ENCODE data around the gene POLR2E. TPM values are rescaled to one million over a fixed set of nuclear protein-coding genes. Genes with fewer than 3 reads are reported as not detected.
A peak's percentile ranks its signal among the peaks of the same experiment; 100 is the strongest.

The POLR2E gene
- polyA plus RNA-seq, 3 donors: 183 to 222 (median 195) TPM

GRCh38 chr19:1070576-1070930, 24.6 kb downstream of the POLR2E start:
- no peak for DNase-seq
- Mint-ChIP-seq H3K36me3 (peaks cover 32 to 57% of the 10 kb centered on the region in 2 donors), H3K27me3 (ENCODE audit: low read depth in 3 of 3) (peaks cover 0 to 1% (median 1%) of the 10 kb centered on the region in 3 donors), H3K9me3 (no peaks in the 10 kb centered on the region), H3K4me3 (no peak overlapping the region), H3K27ac (no peak overlapping the region), H3K4me1 (peaks cover 61% of the 10 kb centered on the region)
- Histone ChIP-seq H4K20me1 (ENCODE audit: insufficient read depth, low read length) (peaks cover 82% of the 10 kb centered on the region), H3K4me1 (ENCODE audit: control insufficient read depth in 1 of 2, insufficient read depth in 2 of 2, low read length in 2 of 2) (peaks cover 70 to 88% of the 10 kb centered on the region in 2 donors), H3K27ac (ENCODE audit: low read depth in 1 of 2, low read length in 2 of 2) (no peak overlapping the region), H3K4me3 (replicated peaks in 1 of 3; ENCODE audit: low read depth in 2 of 3, low read length in 3 of 3) (no peak overlapping the region), H2AFZ (ENCODE audit: insufficient read depth, low read depth, low read length, poor library complexity, severe bottlenecking) (no peak overlapping the region), H3K36me3 (replicated peaks in 1 of 2; ENCODE audit: control insufficient read depth in 1 of 2, insufficient read depth in 2 of 2, low read length in 2 of 2) (peaks cover 43 to 47% of the 10 kb centered on the region in 2 donors), H3K9me3 (replicated peaks in 1 of 2; ENCODE audit: control insufficient read depth in 1 of 2, insufficient read depth in 1 of 2, low read length in 2 of 2) (no peaks in the 10 kb centered on the region), H3K4me2 (replicated peaks; ENCODE audit: extremely low read depth, low read length, poor library complexity, severe bottlenecking) (no peak overlapping the region), H3K27me3 (ENCODE audit: control insufficient read depth in 2 of 2, insufficient read depth in 2 of 2, low read length in 2 of 2) (no peaks in the 10 kb centered on the region), H3K79me2 (ENCODE audit: insufficient read depth, low read length) (peaks cover 88% of the 10 kb centered on the region), H3K9ac (ENCODE audit: insufficient read depth, low read length, poor library complexity, severe bottlenecking) (no peak overlapping the region)
- TF ChIP-seq, protein P1, sequence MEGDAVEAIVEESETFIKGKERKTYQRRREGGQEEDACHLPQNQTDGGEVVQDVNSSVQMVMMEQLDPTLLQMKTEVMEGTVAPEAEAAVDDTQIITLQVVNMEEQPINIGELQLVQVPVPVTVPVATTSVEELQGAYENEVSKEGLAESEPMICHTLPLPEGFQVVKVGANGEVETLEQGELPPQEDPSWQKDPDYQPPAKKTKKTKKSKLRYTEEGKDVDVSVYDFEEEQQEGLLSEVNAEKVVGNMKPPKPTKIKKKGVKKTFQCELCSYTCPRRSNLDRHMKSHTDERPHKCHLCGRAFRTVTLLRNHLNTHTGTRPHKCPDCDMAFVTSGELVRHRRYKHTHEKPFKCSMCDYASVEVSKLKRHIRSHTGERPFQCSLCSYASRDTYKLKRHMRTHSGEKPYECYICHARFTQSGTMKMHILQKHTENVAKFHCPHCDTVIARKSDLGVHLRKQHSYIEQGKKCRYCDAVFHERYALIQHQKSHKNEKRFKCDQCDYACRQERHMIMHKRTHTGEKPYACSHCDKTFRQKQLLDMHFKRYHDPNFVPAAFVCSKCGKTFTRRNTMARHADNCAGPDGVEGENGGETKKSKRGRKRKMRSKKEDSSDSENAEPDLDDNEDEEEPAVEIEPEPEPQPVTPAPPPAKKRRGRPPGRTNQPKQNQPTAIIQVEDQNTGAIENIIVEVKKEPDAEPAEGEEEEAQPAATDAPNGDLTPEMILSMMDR (IDR thresholded peaks at IDR 0.05): no peak
- 92% methylated on average over 20 of the region's 21 CpGs for WGBS (ENCODE audit: insufficient coverage)
- intact Hi-C loops (cut with micrococcal nuclease): loop anchor here in 1 of 2 donors (5.0 kb wide), 1 partner anchor 33 kb away; no protein-coding TSS in a partner anchor

DNA sequence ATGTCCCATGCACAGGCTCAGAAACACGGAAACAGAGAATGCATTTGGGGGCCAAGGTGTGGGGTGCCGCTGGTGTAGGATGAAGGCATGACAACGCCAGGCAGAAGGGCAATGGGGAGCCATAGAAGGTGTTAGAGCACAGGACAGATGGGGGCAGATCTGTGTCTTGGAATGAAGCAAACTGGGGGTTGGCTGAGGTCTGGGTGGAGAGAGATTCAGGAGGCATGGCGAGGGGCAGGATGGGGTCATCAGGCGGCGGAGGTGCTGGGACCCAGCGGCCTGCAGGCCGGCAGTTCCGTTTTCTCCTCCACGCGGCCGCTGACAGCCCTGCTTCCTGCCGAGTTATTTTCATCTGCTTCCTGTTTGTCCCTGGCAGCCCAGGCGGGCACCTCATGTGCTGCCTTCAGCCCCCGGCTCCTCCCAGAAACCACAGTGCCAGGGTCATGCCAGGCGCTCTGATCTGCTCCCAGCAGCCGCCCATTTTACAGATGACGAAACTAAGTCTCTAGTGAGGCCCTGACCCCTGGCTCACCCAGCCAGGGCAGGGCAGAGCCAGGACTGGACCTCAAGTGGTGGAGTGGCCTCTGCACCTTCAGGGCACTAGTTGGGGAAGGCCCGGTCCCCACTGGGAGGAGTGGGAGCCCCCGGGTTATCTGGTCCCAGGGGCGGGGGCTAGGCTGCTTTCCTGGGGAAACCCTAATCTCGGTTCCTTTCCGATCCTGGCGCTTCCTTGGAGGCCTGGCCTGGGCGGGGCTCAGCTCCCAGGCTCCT, 26.0 kb downstream of the POLR2E start:
- H3K27ac Mint-ChIP-seq: peak overlapping the region; percentile 92 to 98 (median 92)
- Histone ChIP-seq H4K20me1 (ENCODE audit: insufficient read depth, low read length) (peaks cover 76% of the 10 kb centered on the region), H3K79me2 (ENCODE audit: insufficient read depth, low read length) (peaks cover 78% of the 10 kb centered on the region), H3K4me3 (replicated peaks in 1 of 3; ENCODE audit: low read depth in 2 of 3, low read length in 3 of 3) (peak overlapping the region; percentile 93 to 100 (median 98)), H3K4me1 (ENCODE audit: control insufficient read depth in 1 of 2, insufficient read depth in 2 of 2, low read length in 2 of 2) (peaks cover 73 to 89% of the 10 kb centered on the region in 2 donors), H3K9me3 (replicated peaks in 1 of 2; ENCODE audit: control insufficient read depth in 1 of 2, insufficient read depth in 1 of 2, low read length in 2 of 2) (no peaks in the 10 kb centered on the region), H3K9ac (ENCODE audit: insufficient read depth, low read length, poor library complexity, severe bottlenecking) (peak overlapping the region; percentile 97), H3K27ac (ENCODE audit: low read depth in 1 of 2, low read length in 2 of 2) (peak overlapping the region; percentile 79 to 93), H3K27me3 (ENCODE audit: control insufficient read depth in 2 of 2, insufficient read depth in 2 of 2, low read length in 2 of 2) (no peaks in the 10 kb centered on the region), H3K4me2 (replicated peaks; ENCODE audit: extremely low read depth, low read length, poor library complexity, severe bottlenecking) (peak overlapping the region; percentile 99), H2AFZ (ENCODE audit: insufficient read depth, low read depth, low read length, poor library complexity, severe bottlenecking) (no peak overlapping the region), H3K36me3 (replicated peaks in 1 of 2; ENCODE audit: control insufficient read depth in 1 of 2, insufficient read depth in 2 of 2, low read length in 2 of 2) (peaks cover 38 to 39% of the 10 kb centered on the region in 2 donors)
- peak overlapping the region; percentile 90 for H3K4me3 Mint-ChIP-seq
- TF ChIP-seq, protein P1 (IDR thresholded peaks at IDR 0.05): no peak
- intact Hi-C loops (cut with micrococcal nuclease): loop anchor here (1.0 to 5.0 kb wide), 3 partner anchors 8 to 47 kb away; partner anchors contain the start of genes GPX4 (in 2 of the 2), RNU6-2 (in 1 of the 2) and TMEM259 (in 1 of the 2)
- H3K27me3 Mint-ChIP-seq (ENCODE audit: low read depth in 3 of 3): peaks cover 0 to 3% (median 1%) of the 10 kb centered on the region in 3 donors
- DNase-seq: peak; percentile 94 to 95 (median 95)
- peaks cover 68% of the 10 kb centered on the region for H3K4me1 Mint-ChIP-seq
- peaks cover 30 to 54% of the 10 kb centered on the region in 2 donors for H3K36me3 Mint-ChIP-seq
- 5% methylated on average over 20 of the region's 25 CpGs for WGBS (ENCODE audit: insufficient coverage)
- H3K9me3 Mint-ChIP-seq: no peaks in the 10 kb centered on the region
